Suppressor macrophage treated with lipopolysaccharide for 1 hour (primary cell): Measurements from ENCODE around the gene SULF2.

Experiments used
- DNase-seq, 3 donors: peaks; one replicate each; pipeline ENCODE4 v3.0.0-alpha.2; 2020 to 2022

SULF2 gene

DNA sequence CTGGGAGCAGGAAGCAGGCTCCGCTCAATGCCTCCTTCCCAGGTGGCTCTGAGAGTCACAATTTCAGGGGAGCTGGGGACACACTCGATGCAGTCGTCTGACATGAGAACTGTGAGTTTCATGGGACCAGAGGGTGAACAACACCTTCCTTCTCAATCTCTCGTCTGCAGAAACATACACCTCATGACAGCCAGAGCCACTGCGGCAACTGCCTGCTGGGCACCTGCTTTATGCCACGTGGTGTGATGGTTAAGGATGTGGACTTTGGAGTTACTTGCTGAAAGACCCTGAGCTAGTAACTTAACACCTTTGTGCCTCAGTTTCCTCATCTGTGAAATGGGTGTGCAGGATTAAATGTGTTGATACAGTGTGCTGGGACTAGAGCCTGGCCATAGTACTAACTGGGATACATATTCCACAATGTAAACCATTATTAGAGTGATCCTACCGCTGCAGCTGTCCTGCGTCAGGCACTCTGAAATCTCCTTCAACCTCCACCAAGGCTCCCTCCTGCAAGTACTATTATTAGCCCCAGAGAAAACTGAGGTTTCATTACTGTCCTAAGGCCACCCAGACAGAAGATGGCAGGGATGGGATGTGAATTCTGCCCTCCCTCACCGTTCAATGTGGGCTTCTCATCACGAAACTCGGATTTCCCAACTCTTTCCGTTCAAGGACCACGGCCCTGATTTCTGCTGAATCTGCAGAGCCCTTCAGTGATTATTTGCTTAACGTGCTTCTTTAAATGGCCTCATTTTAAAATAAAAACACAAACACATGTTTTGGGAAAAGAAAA, 24.4 kb downstream of the SULF2 start:
- DNase-seq: no peak

DNA sequence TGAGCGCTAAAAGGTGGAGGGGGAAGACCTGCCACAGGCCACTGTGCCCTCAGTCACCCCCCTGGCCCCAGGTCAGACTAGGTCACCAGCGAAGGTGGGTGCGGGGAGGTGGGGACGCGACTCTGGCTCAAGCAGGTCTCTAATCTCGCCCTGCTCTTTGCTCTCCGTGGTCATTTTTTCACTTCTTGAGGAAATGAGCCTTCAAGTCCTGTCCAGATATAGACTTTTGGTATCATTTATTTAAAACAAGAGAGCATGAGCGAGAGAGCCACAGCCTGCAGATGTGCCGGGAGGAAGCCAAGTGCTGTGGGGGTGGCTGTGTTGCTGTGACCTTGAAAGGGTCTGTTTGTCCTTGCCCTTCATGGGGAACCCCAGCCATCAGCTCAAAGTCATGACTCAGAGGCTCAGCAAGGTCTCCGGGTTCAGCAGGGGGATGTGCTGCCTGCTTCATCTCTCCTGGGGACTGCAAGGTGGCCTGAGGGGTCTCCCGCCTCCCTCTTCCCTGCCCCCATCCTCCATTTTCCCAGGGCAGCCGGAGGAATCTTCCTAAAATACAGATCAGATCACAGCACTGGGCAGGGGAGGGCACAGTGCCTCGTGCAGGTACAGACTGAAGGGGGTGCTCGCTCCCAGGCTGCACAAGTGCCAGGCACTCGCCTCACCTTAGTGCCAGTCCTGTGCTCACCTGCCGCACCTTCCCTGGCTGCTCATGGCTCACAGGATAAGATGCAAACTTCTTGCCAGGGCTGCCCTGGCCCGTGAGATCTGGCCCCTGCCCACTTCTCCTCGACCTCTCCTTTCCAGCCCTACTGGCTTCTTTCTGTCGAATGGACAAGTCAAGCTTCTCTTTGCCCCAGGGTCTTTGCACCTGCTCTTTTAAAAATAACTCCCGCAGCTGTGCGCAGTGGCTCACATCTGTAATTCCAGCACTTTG, 26.5 kb downstream of the SULF2 start:
- peak in 1 of 3 donors; percentile 30 for DNase-seq

- no peak for DNase-seq
Observed at GRCh38 chr20:47757145-47758035, 27.9 kb downstream of the SULF2 start.

DNA sequence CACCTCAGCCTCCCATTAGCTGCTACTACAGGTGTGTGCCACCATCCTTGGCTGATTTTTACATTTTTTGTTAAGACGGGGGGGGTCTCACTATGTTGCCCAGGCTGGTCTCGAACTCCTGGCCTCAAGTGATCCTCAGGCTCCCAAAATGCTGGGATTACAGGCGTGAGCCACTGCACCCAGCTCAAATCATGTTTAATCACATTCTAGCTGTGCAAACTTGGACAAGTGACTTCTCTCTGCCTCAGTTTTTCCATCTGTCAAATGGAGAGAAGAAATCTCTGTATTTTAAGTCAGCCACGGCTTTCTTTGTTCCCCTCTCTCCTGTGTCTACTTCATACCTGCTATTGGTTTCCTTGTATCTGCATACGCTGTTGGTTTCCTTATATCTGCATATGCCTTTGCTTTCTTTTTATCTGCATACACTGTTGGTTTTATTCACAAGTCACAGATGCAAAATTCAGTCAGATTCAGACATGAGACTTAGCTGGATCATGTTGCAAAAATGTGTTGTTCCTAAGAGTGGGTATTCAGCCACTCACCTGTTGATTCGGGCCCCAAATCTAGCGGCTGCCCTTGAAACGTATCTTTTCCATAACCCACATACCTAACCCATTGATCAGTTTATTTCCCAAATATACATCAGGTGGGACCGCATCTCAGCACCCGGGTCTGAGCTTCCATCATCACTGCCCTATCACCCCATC, 30.2 kb downstream of the SULF2 start:
- no peak for DNase-seq

DNA sequence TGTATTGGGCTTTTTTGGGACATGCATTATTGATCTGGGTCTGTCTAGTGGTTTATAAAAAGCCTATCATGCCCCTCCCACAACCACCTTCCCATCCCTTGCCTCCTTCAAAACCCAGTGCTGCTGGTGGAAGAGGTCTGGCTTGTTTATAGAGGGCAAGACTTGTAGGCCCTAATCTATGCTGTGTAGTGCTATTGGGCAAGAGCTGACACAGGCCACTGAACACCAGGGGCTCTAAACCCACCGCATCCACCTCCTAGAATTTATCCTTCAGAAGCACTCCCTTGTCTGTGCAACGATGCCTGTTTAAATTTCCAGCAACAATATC, 30.9 kb downstream of the SULF2 start:
- DNase-seq: no peak

DNA sequence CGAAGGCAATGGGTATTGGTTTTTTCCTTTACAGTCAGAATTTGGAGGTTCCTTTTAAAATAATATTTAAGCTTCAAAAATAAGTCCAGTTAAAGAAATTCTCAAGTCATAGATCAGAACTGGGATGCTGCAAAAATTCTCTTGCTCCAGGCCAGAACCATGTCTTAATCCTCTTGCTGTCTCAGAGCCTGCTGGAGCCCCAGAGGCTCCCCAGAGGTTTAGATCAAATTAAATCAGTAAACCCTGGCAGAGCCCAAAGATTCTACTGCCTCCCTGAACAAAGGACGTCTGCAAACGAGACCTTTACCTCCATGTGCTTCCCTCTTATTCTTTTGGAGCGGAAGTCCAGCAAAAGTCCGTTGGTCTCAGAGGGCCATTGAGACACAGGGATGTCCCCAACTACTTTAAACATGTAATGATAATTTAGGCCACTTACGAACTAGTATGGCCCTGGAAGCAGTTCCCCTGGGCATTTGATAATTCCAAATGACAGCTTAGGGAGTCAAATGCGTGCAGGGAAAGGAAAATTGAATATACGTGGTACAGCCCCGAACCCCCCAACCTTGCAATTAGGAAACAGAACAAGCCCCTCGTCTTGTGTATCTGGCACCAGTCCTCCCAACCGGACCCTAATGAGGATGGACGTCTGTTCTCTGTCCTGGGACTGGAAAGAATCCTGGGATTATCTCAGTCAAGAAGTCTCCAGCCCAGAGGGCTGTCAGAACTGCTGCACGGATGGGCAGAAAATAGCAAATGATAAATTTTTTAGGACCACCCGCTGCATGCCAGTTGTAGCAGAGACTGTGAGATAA, 31.5 kb downstream of the SULF2 start:
- no peak for DNase-seq

- no peak for DNase-seq
Observed at GRCh38 chr20:47751449-47751848, 33.8 kb downstream of the SULF2 start.

- no peak for DNase-seq
Observed at GRCh38 chr20:47749339-47749738, 35.9 kb downstream of the SULF2 start.

GRCh38 chr20:47748823-47749222, 36.5 kb downstream of the SULF2 start:
- peak; percentile 47 to 68 (median 62) for DNase-seq

DNA sequence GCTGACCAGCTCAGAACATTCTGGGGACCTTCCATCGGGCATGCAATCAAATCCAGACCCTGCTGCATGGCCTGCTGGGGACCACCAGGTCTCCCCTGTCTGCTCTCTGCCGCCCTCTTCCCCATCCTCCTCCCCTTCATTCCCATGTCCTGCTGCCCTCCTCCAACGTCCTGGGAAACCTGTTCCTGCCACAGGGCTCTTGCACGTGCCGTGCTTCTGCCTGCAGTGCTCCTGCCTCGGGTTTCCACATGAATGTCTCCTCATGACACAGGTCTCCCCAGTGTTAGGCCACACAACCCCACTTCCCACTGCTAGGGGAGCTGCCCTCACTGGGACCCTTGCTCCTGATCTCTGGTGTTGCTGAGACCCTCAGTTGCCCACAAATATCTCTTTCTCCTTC, 37.2 kb downstream of the SULF2 start:
- DNase-seq: no peak

DNA sequence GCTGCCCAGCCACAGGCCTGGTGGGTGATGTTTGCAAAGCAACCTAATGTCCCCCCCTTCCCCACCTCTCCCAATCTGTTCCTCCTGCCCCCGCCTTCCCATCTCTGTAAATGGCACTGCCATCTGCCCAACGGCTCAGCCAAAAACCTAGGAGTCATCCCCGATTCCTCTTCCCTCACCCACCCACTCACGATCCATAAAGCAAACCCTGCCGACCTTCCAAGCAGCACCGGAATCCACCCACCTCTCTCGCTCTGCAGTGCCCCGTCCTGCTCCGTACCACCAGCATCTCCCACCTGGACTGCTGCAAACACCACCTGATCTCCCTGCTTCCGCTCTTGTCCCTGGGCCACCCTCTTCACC, 37.6 kb downstream of the SULF2 start:
- no peak for DNase-seq

DNA sequence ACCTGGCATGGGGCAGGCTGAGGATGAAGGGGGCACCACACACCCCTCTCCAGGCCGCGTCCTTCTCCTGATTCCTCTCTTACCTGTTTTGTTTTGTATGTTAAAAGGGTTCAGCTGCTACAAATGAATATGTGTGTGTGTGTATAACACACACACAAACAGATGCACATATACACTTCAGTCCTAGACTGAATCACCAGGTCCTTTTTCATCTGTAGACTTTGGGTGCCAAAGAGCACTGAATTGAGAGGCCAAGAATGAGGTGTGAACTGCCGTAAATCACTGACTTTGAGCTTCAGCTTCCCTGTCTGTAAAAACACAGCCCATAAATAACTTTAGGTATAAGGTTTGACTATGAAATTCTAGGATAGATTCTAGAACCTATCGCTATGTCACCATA, 40.5 kb downstream of the SULF2 start:
- DNase-seq: no peak

DNA sequence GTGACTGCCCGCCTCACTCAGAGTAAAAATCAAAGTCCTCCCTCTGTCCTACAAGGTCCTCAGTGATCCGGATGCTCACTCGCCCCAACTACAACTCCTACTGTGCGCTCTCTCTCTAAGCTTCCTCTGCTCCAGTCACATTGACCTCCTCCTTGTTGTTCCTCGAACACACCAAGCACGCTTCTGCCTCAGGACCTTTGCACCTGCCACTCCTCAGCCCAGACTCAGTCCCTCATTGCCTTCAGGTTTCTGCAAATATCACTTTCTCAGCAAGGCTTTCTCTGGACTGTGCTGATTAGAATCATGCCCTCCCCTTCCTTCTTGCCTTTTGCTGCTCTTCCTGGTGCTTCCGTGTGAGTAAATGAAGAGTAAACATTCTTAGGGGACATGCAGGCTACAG, 41.6 kb downstream of the SULF2 start:
- DNase-seq: no peak

GRCh38 chr20:47741669-47742608, 43.3 kb downstream of the SULF2 start:
- no peak for DNase-seq

DNA sequence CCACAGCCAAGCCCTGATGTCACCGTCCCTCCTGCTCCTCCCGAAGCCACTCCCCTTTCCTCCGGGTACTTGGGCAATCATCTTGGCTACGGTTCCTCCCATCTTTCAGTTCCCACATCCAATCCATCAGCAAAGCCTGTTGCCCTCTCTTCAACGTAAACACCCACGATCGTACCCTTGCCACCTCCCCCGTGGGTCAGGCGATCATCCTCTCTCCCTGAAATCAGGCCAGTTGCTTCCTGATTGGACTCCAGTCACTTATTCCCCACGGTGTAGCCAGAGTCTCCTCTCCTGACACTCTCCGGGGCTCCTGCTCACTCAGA, 44.5 kb downstream of the SULF2 start:
- peak; percentile 86 to 93 (median 91) for DNase-seq

DNA sequence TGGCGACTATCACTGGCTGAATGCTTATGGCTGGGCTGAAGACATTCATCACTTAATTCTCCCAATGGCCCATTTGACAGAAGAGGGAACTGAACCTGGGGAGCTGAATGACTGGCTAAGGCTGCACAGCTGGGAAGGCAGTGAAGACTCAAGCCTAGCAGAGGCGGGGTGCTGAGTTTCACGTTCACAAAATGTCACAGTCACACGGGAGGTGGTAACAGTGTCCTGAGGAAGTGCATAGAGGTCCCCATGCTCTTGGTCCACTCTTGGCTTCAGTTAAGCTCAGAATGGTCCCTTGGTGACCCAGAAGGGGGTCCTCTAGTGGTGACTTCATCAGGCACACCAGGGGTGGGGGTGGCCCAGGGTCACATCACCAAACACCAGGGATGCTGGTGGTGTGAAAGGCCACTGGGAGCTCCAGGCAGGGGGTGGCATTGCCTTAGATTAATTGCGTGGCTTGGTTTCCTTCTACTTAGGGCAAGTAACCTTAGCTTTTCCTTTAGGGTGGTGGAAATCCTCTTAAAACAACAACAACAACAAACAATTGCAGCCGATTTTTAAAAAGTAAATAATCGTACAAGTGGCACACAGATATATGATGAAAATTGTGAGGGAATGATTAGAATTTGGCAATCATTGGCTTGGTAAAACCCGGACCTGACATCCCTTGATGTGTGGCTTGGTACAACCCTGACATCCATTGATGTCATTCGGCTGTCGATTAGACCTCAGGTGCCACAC, 45.0 kb downstream of the SULF2 start:
- peak; percentile 45 to 56 (median 52) for DNase-seq

- no peak for DNase-seq
Observed at GRCh38 chr20:47737923-47738322, 47.4 kb downstream of the SULF2 start.

- no peak for DNase-seq
Observed at GRCh38 chr20:47736570-47737152, 48.6 kb downstream of the SULF2 start.
